ENCODE measurements around the gene USP34.

Gene USP34

DNA sequence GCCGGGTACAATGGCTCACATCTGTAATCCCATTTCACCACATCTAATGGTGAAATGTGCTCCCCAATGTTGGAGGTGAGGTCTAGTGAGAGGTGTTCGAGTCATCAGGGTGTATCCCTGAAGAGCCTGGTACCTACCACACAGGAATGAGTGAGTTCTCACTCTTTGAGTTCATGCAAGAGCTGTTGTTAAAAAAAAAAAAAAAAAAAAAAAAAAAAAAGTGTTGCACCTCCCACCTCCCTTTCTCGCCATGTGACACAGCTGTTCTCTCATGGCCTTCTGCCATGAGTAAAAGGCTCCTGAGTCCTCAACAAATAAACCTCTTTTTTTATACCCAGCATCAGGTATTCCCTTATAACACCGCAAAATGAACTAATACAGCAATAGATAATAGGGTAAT, 202.6 kb downstream of the USP34 start:
- TF ChIP-seq, protein P1, sequence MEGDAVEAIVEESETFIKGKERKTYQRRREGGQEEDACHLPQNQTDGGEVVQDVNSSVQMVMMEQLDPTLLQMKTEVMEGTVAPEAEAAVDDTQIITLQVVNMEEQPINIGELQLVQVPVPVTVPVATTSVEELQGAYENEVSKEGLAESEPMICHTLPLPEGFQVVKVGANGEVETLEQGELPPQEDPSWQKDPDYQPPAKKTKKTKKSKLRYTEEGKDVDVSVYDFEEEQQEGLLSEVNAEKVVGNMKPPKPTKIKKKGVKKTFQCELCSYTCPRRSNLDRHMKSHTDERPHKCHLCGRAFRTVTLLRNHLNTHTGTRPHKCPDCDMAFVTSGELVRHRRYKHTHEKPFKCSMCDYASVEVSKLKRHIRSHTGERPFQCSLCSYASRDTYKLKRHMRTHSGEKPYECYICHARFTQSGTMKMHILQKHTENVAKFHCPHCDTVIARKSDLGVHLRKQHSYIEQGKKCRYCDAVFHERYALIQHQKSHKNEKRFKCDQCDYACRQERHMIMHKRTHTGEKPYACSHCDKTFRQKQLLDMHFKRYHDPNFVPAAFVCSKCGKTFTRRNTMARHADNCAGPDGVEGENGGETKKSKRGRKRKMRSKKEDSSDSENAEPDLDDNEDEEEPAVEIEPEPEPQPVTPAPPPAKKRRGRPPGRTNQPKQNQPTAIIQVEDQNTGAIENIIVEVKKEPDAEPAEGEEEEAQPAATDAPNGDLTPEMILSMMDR (IDR thresholded peaks at IDR 0.05; ENCODE audit: extremely low read depth, insufficient read depth, missing control alignments) = no peak
- in situ Hi-C loops (cut with MboI; ENCODE audit: low pct_unique_long_range_greater_than_20kb, low sequenced_read_pairs, unreplicated experiment) = no loop called here
- no peak for DNase-seq (ENCODE audit: low spot score)

GRCh38 chr2:61266632-61267505, 204.0 kb downstream of the USP34 start:
- TF ChIP-seq, protein P1 (IDR thresholded peaks at IDR 0.05; ENCODE audit: extremely low read depth, insufficient read depth, missing control alignments) = no peak
- in situ Hi-C loops (cut with MboI; ENCODE audit: low pct_unique_long_range_greater_than_20kb, low sequenced_read_pairs, unreplicated experiment) = no loop called here
- no peak for DNase-seq (ENCODE audit: low spot score)

- TF ChIP-seq, protein P1 (IDR thresholded peaks at IDR 0.05; ENCODE audit: extremely low read depth, insufficient read depth, missing control alignments) = no peak
- no peak for DNase-seq (ENCODE audit: low spot score)
- in situ Hi-C loops (cut with MboI; ENCODE audit: low pct_unique_long_range_greater_than_20kb, low sequenced_read_pairs, unreplicated experiment) = no loop called here
Measured at GRCh38 chr2:61263830-61264229, 207.1 kb downstream of the USP34 start.

GRCh38 chr2:61262699-61263098, 208.2 kb downstream of the USP34 start:
- DNase-seq (ENCODE audit: low spot score) = no peak
- in situ Hi-C loops (cut with MboI; ENCODE audit: low pct_unique_long_range_greater_than_20kb, low sequenced_read_pairs, unreplicated experiment) = no loop called here
- TF ChIP-seq, protein P1 (IDR thresholded peaks at IDR 0.05; ENCODE audit: extremely low read depth, insufficient read depth, missing control alignments) = no peak

- in situ Hi-C loops (cut with MboI; ENCODE audit: low pct_unique_long_range_greater_than_20kb, low sequenced_read_pairs, unreplicated experiment) = no loop called here
- TF ChIP-seq, protein P1 (IDR thresholded peaks at IDR 0.05; ENCODE audit: extremely low read depth, insufficient read depth, missing control alignments) = no peak
- DNase-seq (ENCODE audit: low spot score) = no peak
Measured at GRCh38 chr2:61257446-61257845, 213.4 kb downstream of the USP34 start.

- in situ Hi-C loops (cut with MboI; ENCODE audit: low pct_unique_long_range_greater_than_20kb, low sequenced_read_pairs, unreplicated experiment) = no loop called here
- DNase-seq (ENCODE audit: low spot score) = no peak
- TF ChIP-seq, protein P1 (IDR thresholded peaks at IDR 0.05; ENCODE audit: extremely low read depth, insufficient read depth, missing control alignments) = no peak
Measured at GRCh38 chr2:61255580-61256437, 215.1 kb downstream of the USP34 start.

Data from GM13977 (cell line).